RPMI8226 (cell line): ENCODE results near the gene GABRD.

Experiments used
- DNase-seq: peaks from one replicate; pipeline ENCODE4 v3.0.0-alpha.2; 2015

The GABRD gene

DNA sequence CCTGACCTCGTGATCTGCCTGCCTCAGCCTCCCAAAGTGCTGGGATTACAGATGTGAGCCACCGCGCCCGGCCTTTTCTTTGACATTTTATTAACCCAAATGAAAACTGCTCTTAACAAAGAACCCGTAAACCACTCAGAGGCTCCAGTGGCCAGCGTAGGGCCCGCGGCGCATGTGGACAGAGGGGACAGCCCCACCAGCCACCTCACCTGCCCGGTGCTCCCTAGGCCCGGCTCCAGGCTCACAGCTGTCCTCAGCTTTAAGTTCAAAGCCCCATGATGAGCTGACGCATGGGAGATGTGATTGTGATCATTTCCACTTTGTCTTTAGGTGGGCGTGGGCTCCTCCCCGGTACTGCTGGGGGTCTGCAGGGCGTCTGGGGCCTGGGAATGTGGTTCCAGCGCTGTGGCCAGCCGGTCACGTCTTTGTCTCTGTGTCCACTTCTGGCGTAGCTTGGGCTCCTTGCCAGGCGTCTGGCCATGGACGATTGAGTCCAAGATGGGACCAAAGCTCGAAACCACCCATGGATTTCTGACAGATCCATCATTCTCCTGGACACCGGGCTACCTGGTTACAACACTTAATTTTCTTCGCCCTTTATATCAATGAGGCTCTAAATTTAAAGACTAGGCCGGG lies 37.9 kb downstream of the GABRD start:
- DNase-seq = no peak

DNA sequence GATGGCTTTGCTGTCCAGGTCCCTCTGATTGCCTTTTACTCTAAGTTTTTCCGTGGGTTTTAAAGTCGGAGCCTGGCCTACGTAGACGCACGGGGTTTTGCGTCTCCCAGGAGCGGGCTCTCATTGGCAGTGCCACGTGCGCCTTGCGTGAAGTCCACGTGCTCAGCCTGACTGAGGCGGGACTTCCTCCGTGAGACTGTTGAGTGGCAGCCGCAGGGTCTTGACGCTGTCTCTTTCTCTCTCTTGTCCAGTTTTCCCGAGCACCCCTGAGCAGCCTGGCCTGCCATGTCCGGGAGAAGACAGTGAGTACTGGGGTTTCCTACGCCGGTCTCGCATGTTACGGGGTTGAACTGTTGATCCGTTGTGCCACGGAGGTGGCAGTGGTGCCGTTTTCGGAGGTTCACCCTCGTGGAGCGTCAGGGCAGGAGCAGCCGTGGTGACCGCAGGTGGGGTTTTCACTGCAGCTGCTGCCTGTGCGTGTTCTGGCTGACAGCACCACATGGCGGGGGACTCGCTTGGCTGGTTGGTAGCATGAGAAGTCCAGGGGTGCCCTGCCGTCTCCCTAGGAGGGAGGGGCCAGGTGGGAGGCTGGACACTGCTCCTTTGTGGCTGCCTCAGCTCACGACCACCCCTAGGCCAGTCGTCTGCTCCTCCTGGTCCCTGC lies 40.3 kb downstream of the GABRD start:
- DNase-seq = no peak

DNA sequence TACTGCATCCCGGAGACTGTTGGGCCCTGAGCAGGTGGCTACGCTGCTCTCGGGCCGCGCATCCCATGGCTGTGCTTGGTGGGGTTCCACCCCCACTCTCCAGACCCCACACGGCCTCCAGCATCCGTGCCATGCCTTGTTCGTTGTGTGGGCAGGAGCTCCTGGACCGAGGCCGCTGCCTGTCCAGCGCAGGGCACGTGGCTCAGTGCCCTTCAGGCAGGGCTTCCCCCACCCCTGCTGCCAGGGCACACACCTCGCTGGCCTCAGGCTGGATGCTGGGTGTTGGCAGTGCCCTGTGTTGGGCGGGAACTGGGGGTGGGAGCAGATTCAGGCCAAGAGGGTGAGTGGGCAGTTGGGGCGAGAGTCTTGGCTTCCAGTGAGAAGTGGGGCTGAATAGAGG lies 40.9 kb downstream of the GABRD start:
- no peak for DNase-seq

DNA sequence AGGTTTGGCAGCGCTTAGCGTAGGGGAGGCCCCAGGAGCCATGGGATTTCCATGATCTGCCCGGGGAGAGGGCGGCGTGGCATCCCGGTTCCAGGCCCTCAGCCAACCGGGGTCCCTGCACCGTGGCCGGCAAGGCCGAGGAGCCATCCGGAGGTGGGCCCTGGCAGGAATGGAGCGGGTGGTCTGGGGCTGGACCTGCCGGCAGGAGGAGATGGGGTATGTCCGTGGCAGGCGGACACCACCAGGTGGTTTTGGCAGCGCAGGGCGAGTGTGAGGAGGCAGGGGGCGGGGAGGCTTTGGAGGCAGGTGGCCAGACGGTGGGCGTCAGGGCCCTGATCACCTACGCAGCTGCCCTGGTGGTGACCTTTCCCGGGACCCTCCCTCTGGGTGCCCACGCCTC lies 41.4 kb downstream of the GABRD start:
- DNase-seq = no peak

DNA sequence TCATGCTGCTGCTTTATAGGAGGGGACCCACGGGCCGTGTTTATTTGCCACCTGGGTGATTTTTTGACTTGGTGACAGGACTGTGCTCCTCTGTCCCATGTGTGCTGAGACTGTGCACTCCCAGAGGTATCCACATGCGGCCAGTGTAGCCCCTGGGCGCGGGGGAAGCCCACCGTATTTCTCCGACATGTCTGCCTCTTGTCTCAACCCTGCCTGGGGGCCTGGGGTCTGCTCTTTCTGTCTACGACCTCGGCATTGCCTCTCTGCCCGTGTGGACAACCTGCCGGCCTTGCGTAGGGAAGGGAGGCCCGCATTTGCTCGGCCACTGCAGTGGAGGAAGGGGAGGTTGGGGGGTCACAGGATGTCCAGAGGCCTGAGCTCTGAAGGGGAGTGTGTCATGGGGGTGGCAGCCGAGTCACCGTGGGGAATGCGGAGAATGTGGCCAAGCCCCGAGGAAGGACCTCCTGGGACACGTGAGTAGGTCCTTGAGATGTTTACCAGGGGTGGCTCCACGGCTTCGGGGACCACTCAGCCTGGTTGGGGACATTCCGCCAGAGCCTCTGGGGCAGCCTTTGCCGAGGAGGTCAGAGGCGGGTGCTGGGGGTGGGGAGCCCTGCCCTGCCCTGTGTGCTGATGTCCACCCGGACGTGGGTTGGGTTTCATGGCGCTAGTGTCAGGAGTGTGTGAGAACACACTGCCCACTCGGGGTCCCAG lies 42.1 kb downstream of the GABRD start:
- DNase-seq = no peak

DNA sequence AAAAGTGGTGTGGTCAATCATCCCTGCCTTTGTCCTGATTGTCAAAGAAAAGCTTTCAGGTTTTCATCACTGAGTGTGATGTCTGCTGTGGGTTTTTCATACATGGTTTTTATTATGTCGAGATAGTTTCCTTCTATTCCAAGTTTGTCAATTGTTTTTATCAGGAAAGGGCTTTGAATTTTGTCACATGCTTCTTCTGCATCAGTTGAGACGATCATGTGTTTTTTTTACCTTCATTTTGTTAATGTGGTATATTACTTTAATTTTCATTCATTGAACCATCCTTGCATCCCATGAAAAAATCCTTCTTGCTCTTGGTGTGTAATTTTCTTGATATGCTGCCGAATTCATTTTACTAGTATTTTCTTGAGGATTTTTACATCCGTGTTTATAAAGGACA lies 46.6 kb downstream of the GABRD start:
- no peak for DNase-seq

DNA sequence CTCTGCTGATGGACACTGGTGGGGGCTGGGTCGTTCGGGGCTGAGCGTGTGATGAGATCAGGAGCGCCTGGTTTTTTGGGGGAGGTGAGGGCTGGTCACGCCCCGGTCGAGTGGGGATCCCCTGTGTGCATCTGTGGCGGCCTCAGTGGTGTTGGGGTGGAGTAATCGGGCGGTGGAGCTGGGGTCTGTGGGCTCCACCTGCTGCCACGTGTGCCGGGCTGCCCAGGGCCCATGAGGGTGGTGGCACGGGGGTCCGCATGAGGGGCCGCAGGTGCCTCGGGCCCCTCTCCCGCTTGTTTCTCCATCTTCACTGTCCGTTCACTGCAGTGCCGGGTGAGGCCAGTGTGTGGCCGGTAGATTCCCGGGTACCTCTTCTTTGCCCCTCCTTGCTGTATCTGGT lies 48.2 kb downstream of the GABRD start:
- no peak for DNase-seq

DNA sequence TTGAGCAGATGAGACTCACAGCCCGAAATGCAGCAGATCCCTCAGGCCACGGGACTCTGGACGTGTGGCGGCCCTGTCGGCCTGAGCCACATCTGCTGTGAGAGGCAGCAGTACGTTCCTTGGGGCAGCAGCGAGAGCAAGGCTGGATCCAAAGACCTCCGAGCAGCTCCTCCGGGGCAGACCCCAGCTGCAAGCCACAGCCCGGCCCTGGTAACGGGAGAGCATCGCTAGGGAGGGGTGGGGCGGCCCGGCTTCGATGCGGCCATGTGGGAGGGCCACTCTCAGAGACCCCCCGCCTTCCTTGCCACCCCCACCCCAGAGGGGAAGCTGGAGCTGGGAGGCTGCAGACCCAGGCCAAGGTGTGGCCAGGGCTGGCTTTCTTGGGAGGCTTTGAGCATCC lies 48.8 kb downstream of the GABRD start:
- DNase-seq = no peak

DNA sequence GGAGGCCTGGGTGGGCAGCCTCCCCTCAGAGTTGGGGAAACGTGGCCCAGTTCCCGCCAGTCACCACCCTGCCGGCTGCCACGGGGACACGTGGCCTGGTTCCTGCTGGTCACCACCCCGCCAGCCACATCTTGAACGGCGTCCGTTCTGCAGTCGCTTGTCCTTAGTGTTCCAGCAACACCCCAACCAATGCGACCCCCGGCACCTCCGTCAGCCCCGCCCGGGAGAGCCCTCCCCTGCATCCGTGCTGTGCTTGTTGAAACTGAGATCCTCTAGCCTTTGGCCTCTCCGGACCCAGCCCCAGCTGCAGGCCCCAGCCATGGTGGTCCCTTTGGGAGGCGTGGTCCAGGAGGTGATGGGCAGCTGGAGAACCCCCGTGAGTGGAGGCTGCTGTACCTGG lies 49.8 kb downstream of the GABRD start:
- no peak for DNase-seq

DNA sequence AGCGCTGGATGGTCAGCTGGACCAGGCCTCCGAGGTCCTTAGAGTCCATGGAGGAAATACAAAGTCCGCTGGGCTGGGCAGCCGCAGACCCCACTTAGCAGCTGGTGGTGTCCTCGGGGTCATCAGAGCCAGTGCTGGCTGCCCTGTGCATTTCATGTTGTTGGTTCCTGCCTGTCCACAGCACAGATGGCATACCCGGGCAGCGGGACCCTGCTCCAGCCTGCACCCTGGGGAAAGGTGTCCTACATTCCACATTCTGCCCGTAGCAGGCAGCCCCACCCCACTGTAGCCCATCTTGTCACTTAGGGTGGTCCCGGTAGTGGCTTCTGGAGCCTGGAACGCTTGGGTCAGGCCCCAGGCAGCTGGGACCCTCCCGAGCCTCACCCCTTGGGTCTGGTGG lies 50.9 kb downstream of the GABRD start:
- no peak for DNase-seq

DNA sequence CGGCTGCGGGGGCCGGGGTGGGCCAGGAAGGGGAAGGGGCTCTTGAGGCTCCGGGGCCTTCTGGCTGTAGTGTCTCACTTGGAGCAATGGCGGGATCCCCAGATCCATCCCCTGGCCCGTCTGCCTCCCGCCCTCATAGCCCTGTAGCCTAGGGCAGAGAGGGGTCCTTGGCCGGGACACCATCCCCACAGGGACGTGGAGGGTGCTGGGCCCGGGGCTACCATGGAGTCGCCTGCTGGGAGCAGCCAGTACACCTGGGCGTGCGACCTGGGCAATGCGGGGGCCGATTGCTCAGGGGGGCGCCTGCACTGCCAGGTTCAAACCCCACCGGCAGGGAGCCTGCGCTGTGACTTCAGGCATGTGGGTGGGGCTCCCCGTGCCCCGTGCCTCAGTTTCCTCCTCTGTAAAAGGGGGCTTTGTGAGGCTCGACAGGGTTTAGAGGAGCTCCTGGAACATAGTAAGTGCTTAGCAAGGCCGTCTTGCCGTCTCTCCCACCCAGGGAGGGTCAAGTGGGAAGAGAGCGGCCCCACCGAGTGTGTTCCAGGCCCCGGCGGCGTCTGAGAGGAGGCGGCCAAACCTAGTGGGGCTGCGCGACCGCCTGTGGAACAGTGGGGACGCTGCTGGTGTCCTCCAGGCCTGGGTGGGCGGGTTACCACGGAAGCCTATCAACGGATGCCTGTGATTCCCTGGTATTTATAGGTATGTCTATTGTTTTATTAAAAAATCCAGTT lies 51.8 kb downstream of the GABRD start:
- DNase-seq = no peak

DNA sequence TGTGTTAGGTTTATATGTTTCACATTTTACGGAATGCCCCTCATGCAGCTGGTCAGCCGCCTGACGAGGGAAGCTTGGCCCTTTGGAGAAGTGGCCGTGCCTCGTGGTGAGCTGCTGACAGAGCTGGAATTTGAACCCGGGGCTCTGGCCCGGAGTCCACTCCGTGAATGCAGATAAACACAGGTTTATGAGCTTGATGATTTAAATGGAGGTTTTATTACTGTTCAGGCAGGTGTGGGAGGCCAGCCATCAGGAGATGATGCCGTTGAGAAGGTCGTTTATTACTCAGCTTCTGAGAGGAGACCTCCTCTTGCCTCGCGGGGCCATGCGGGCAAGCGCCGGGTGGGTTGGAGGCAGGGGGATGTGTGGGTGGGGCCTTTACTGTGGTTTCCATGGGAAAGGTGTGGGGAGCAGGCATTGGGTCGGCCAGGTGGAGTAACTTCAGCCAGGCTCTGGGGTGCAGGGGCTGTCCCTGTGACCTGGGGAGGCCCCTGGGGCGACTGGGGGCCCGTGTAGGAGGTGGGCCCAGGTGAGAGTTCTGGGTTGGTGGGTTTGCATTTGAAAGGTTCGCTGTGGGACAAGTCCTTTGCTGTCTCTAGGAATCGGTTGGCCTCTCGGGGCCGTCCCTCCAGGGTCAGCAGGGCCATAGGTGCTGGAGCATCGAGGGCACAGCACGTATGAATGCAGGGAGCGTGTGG lies 53.1 kb downstream of the GABRD start:
- DNase-seq = no peak

DNA sequence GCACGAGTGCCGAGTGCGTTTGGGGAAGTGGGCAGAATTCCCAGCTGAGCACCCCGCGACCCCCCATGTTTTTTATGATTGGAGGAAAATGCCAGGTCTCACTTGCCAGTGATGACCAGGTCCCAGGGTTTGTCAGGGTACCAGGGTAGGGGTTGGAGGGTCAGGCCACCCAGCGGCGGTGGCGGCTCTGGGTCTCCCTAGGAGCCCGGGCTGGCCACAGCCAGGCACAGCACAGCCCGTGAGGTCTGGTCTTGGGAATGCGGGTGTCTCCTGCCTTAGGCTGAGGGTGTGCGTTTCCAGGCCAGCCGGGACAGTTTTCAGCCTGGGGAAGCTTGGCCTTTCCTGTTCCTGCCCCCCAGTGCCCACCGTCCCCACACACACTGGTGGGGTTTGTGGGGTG lies 53.7 kb downstream of the GABRD start:
- no peak for DNase-seq

DNA sequence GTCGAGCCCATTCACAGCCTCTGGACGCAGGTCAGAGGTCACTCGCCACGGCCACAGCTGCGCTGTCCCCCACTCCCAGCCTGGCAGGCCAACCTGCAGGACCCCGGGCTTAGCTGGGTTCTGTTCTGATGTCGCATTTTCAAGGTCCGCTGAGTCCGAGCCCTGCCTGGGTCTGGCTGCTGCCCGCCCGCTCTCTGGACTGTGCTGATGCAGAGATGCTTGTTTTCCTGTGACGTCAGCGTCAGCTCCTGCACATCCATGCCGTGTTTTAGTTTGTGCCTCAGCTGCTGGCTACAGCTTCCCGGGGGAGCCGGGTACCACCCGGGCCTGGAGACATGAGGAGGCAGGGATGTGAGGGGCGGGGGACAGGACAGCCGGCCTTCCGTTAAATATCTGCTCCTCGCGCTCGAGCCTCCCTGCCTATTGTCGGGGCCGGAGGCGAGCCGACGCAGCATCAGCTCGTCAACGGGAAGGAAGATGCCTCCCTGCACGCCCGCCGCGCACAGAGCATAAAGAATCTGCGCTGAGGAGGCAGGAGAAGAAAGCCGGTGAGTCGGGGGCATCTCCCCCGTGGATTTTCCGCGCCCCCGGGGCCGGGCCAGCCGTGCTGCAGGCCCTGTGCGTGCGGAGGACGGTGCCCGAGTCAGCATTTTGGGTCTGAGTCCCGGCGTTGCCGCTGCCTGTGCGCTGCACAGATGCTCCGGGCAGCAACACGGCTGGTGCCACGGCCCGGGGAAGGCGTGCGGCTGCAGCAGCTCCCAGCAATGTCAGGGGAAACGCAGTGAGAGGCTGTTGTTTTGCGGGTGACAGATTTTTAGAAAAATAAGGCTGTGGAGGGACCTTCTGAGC lies 54.5 kb downstream of the GABRD start:
- no peak for DNase-seq

DNA sequence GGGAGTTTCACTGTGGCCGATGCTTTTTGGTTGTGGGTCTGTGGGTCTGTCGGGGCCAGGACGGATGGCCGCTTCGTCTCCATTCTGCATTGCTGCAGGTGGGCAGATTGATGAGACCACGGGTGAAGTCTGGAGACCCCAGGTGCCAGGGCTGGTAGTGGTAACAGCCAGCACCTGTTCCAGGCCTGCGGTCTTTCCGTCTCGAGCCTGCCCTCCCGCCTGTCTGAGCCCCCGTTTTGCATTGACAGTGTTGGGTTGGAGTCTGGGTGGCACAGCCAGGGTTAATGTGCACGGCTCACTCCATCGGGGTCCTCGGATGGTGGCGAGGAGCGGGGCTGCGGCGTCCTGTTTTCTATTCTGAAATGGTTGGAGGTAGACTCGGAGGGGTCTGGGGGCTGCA lies 55.3 kb downstream of the GABRD start:
- DNase-seq = no peak

DNA sequence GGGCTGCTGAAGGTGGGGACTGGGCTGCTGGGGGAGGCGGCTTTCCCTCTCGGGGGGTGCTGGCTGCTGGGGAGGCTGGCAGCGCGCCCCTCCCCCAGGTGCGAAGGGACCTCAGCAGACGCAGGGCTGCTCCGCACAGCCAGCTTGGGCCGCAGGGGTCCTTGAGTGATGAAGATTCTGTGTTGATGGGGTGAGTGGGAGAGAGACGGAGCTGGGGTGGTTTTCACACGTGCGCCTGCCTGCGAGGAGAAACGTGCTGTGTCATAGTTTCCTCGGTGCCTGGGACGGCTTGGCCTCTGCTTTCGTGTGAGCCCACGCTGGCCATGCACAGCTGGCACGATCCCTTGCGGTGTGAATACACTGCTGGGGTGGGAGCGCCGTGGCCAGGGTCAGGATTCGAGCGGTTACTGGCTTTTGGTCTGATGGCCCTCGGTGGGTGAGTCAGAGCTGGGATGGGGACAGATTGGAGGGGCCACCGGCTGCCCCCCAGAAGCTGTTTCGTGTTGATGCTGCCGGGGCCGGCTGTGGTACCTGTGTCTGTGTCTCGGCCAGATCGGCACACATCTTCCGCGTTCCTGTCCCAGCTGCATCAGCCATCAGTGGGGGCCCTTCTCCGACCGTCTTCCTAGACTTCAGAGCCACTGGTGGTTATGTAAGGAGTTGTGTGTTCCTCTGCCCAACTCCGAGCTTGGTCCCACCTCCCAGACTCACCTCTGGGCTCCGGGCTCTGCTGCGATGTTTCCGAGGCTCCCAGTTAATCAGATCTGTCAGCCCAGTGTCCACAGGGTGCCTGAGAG lies 56.0 kb downstream of the GABRD start:
- no peak for DNase-seq

DNA sequence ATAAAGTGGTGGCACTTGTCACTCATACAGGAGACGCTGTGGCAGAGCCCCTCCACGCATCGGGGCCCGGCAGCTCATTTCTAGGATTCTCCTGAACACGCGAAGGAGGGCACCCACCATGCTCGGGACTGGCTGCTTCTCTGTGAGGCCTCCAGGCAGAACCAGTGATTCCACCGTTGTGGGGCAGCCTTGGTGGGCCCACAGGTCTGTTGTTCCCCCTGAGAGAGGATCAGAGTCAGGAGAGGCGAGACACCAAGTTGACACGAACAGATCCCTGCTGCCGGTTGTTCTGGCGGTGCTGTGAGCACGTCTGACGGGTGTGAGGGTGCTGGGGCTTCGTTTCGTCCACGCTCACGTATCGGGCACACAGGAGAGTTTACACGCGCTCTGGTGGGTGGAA lies 57.7 kb downstream of the GABRD start:
- no peak for DNase-seq

DNA sequence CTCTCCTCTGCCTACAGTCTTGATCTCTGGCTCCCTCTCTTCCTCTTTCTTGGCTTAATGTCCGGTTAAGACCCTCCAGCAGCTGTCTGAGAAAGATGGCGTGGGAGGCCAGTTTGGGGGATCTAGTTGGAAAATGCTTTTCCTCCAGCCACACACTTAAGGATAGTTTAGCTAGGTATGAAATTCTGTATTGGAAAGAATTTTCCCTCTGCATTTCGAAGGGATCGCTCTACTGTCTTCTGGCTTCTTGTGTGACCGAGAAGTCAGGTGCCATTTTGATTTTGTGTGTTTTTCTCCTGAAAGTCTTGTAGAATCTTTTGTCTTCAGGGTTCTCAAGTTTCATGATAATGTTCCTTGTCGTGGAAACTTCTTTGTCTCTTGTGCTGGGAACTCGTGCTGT lies 59.0 kb downstream of the GABRD start:
- no peak for DNase-seq

DNA sequence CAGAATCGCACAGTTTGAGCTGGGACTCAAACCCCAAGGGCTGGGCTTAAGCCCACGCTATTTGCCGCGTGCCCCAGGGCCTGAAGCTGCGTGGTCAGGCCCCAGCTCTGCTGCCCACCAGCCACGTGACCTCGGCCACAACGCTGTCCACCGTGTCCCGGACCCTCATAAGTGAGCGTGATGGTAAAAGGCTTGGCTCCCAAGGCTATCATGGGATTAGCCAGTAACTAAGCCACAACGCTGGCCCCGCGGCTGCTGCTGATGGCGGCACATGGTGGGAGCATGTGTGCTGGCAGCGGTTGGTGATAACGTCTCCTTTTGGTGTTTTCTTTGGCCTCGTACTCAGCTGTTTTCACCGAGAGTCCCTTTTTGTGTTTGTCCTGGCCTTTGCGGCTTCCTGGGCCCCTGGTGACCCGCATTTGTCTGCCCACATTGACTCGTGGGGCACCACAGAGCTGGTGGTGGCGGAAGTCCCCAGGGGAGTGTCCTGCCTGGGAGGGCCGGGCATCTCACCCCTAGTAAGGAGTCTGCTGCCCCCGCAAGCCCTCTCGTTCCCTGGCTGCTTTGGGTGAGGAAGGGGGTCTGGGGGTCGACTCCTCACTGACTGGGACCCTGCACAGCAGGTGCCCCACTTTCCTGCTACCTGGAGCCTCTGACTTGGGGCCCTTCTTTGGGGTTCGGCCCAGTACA lies 60.4 kb downstream of the GABRD start:
- no peak for DNase-seq

DNA sequence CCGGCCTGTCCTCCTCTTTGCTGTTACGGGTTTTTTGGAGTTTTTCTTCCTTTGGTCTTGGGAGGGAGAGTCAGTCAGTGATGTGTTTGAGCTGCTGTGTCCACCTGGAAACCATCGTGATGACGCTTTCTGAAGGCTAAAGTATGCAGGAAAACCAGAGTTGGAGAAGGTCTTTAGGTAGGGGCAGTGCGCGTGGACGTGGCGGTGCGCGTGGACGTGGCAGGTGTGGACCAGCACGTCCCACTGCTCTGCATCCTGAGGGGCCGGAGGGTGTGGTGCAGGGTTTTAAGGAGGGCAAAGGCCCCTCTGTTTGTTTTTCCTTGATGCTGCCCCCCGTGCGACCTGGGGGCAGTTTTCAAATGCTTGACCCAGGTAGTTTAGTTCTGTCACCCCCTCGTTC lies 61.0 kb downstream of the GABRD start:
- DNase-seq = no peak
